Esophagus muscularis mucosa (tissue), 3 donors: ENCODE results near the gene DNAH1.

ENCODE experiments used
- POLR2A ChIP-seq: fragments of 450-650 bp; IDR thresholded peaks from one replicate; pipeline ENCODE4 v1.6.1; 2017; ENCODE audit warnings: antibody characterized with exemption, moderate library complexity, mild to moderate bottlenecking, low read depth
- TF ChIP-seq, protein P1 (sequence below), 3 experiments: fragments of 200-600 bp in 2 of 3; fragments of 450-650 bp in 1 of 3; sonication (generic) in 2 of 3; IDR thresholded peaks; one replicate each; pipeline ENCODE4 v1.5.1; 2017 to 2019; ENCODE audit warnings: antibody characterized with exemption in 3 of 3, mild to moderate bottlenecking in 2 of 3, moderate library complexity in 1 of 3

DNA sequence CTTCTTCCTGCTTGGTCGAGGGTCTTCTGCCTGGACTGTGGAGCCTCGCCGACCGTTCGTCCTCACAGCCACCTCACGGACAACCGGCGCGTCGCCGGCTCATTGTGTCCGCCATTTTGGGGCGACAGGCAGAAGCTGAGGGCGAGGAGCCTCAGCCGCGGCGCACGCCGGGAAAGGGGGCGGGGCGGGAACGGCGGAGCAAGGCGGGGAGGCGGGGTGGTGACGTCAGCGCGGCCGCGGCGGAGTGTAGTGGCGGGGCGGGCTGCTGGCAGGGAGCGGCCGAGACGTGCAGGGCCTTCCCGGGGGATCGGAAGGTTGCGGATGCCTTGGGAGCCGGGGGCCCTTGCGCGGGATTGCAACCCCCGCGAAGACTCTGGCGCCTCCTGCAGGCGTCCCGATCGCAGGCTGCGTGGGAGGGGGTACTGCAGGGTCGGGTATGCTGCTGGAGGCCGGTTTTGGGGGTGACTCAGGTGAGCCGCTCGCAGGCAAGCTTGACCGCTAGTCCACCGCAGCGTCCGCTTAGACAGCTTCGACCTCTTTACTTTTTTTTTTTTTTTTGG is 37.5 kb upstream of the DNAH1 start, which contains the start of gene WDR82:
- TF ChIP-seq POLR2A: peak; percentile 53
- TF ChIP-seq, protein P1, sequence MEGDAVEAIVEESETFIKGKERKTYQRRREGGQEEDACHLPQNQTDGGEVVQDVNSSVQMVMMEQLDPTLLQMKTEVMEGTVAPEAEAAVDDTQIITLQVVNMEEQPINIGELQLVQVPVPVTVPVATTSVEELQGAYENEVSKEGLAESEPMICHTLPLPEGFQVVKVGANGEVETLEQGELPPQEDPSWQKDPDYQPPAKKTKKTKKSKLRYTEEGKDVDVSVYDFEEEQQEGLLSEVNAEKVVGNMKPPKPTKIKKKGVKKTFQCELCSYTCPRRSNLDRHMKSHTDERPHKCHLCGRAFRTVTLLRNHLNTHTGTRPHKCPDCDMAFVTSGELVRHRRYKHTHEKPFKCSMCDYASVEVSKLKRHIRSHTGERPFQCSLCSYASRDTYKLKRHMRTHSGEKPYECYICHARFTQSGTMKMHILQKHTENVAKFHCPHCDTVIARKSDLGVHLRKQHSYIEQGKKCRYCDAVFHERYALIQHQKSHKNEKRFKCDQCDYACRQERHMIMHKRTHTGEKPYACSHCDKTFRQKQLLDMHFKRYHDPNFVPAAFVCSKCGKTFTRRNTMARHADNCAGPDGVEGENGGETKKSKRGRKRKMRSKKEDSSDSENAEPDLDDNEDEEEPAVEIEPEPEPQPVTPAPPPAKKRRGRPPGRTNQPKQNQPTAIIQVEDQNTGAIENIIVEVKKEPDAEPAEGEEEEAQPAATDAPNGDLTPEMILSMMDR (IDR thresholded peaks at IDR 0.05): peak; percentile 60 to 63 (median 62)
